HUDEP-2 (cell line): Measurements from ENCODE around the gene TRPM6.

Experiments used
- DNase-seq, 76 experiments: peaks; one replicate each; lab custom pipeline; 2025; ENCODE audit not compliant: unreplicated experiment in 76 of 76; lab: John Stamatoyannopoulos, UW

TRPM6 gene

GRCh38 chr9:74777136-74777879, 110.4 kb downstream of the TRPM6 start:
- DNase-seq = peak in 55 of 76 experiments; percentile 5 to 61 (median 29)

- no peak for DNase-seq
Measured at GRCh38 chr9:74775396-74775795, 112.3 kb downstream of the TRPM6 start.

GRCh38 chr9:74773886-74774479, 113.7 kb downstream of the TRPM6 start:
- DNase-seq = peak in 58 of 76 experiments; percentile 2 to 68 (median 38)

GRCh38 chr9:74772121-74772520, 115.6 kb downstream of the TRPM6 start:
- no peak for DNase-seq

- no peak for DNase-seq
Measured at GRCh38 chr9:74771672-74772071, 116.0 kb downstream of the TRPM6 start.

- DNase-seq = no peak
Measured at GRCh38 chr9:74771262-74771585, 116.5 kb downstream of the TRPM6 start.

GRCh38 chr9:74770508-74771261, 117.0 kb downstream of the TRPM6 start:
- DNase-seq = peak in 49 of 76 experiments; percentile 3 to 60 (median 20)

- DNase-seq = no peak
Measured at GRCh38 chr9:74765481-74765971, 122.2 kb downstream of the TRPM6 start.

- DNase-seq = no peak
Measured at GRCh38 chr9:74762950-74763349, 124.8 kb downstream of the TRPM6 start.

GRCh38 chr9:74760031-74760700, 127.6 kb downstream of the TRPM6 start:
- no peak for DNase-seq

- no peak for DNase-seq
Measured at GRCh38 chr9:74755999-74756398, 131.7 kb downstream of the TRPM6 start.

GRCh38 chr9:74755355-74755754, 132.4 kb downstream of the TRPM6 start:
- no peak for DNase-seq

GRCh38 chr9:74753650-74754049, 134.1 kb downstream of the TRPM6 start:
- DNase-seq = no peak

- DNase-seq = no peak
Measured at GRCh38 chr9:74748966-74749365, 138.8 kb downstream of the TRPM6 start.

- DNase-seq = peak in 2 of 76 experiments; percentile 10 to 12
Measured at GRCh38 chr9:74742792-74743730, 144.7 kb downstream of the TRPM6 start.

- DNase-seq = no peak
Measured at GRCh38 chr9:74742191-74742790, 145.4 kb downstream of the TRPM6 start.

GRCh38 chr9:74736646-74737045, 151.1 kb downstream of the TRPM6 start:
- DNase-seq = no peak

GRCh38 chr9:74735761-74736160, 152.0 kb downstream of the TRPM6 start:
- DNase-seq = no peak

- DNase-seq = no peak
Measured at GRCh38 chr9:74729136-74729695, 158.5 kb downstream of the TRPM6 start.
